ENCODE results near the gene LNX2.

The LNX2 gene

DNA sequence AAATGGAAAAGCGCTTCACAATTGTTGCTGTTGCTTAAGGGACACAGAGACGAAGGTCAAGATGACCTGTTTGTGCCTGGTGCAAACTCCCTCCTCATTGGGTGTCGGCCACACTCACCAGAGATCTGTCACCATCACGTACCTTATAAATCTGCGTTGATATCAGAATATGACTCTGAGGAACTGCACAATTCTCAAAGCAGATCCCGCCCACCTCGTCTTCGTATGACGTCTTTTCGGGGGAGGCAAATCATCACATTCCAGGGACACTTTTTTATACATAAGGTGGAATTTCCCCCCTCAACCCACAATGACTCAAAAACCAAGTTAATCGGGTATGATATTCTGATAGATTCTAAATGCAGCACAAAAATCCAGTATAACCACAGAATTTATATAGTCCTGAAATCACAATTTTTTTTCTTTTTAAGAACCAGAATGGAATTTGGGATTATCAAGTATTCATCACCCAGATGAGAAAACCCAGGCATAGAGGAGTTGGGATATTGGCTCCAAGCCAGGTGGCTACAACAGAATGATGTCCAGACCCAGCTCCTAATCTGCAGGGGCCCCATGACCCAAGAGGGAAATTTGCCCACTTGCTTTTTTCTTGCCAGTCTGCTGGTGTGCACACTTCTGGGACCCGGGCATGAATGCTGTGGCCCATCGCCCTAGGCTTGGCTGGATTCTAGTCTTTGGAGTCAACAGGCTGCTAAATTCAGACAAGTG is 119.4 kb downstream of the LNX2 start:
- no peak for DNase-seq (ENCODE audit: extremely low read depth, low read depth)
- TF ChIP-seq, protein P1, sequence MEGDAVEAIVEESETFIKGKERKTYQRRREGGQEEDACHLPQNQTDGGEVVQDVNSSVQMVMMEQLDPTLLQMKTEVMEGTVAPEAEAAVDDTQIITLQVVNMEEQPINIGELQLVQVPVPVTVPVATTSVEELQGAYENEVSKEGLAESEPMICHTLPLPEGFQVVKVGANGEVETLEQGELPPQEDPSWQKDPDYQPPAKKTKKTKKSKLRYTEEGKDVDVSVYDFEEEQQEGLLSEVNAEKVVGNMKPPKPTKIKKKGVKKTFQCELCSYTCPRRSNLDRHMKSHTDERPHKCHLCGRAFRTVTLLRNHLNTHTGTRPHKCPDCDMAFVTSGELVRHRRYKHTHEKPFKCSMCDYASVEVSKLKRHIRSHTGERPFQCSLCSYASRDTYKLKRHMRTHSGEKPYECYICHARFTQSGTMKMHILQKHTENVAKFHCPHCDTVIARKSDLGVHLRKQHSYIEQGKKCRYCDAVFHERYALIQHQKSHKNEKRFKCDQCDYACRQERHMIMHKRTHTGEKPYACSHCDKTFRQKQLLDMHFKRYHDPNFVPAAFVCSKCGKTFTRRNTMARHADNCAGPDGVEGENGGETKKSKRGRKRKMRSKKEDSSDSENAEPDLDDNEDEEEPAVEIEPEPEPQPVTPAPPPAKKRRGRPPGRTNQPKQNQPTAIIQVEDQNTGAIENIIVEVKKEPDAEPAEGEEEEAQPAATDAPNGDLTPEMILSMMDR (IDR thresholded peaks at IDR 0.05; ENCODE audit: low read depth, low read length, missing control alignments): no peak
- no peak overlapping the region for H3K4me3 ChIP-seq (replicated peaks; ENCODE audit: low read depth, low read length)

DNA sequence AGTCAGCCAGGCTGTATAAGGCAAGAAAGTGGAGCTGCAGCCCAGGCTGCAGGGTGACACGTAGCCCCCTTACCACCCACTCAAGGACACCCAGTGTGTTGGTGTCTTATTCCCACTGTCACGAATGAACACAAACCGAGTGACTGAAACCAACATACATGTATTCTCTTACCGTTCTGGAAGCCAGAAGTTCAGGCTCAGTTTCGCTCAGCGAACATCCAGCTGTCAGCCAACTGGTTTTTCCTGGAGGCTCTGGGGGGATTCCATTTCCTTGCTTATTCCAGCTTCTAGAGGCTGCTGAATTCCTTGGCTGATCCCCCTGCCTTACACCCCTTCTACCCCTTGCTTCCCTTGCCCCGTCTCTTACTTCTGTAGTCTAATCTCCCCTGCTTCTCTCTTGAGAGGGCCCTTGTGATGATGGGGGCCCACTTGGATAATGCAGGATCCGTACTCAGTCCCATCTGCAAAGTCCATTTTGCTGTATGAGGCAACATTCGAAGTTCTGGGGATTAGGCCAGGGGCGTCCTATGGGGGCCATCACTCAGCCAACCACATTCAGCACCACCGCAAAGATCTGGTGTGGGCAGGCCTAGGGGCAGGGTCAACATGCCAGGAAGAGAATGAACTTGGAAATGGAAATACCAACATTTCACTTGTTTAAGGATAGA is 122.6 kb downstream of the LNX2 start:
- H3K4me3 ChIP-seq (replicated peaks; ENCODE audit: low read depth, low read length): no peak overlapping the region
- no peak for DNase-seq (ENCODE audit: extremely low read depth, low read depth)
- TF ChIP-seq, protein P1 (IDR thresholded peaks at IDR 0.05; ENCODE audit: low read depth, low read length, missing control alignments): no peak

DNA sequence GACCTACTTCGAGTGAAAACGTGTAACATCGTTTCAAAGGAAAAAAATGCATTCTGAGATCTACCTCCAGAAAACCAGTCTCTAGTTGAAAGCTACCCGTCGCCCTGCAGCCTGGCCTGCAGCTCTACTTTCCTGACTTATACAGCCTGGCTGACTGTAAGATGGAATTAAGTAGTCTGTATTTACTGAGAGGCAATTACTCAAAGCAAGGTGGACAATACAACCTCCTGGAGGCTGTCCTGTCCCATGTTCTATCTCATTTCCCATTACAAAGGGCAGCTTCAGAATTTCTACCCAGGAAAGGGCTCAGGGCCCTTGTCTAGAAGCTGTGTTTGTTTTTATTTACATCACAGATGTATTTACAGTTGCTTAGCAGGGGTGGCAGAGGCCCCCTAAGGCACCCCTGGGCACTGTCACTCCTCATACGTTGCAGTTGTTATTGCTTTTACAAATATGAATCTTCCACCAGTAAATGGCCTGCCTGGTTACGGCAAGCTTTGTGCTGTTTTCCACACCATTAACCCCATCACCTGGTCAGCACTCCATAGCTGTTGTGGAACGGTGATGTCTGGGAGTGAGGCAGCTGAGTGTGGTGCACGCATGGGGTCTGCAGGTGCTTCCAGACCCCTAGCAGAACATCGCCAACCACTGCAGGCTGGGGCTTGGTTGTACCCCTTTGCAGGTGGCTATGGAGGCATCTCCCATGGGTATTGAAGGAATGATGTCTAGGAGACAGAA is 123.6 kb downstream of the LNX2 start:
- no peak for DNase-seq (ENCODE audit: extremely low read depth, low read depth)
- TF ChIP-seq, protein P1 (IDR thresholded peaks at IDR 0.05; ENCODE audit: low read depth, low read length, missing control alignments): no peak
- no peak overlapping the region for H3K4me3 ChIP-seq (replicated peaks; ENCODE audit: low read depth, low read length)

DNA sequence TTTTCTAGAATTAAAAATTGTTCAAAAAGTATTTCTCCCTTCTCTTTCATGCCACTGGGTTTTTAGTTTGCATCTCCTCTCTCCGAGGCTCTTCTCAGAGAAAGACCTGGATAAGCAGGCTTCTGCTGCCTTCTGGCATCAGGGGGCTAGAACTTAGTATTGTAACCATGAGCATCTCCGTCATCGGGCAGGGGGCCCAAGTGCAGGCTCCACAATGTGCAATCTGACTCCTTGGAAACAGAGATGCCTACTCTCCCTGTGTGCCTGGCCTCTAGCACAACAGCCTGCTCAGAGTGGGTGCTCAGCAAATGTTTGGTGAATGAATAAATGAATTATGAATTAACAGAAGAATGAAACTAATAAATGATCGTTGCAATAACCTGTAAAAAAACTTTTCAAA is 124.3 kb downstream of the LNX2 start:
- DNase-seq (ENCODE audit: extremely low read depth, low read depth): no peak
- no peak overlapping the region for H3K4me3 ChIP-seq (replicated peaks; ENCODE audit: low read depth, low read length)
- TF ChIP-seq, protein P1 (IDR thresholded peaks at IDR 0.05; ENCODE audit: low read depth, low read length, missing control alignments): no peak
